Body of pancreas (tissue), 4 donors: Measurements from ENCODE around the gene OLIG1.

Experiments
- CTCF ChIP-seq, 7 experiments: fragments of 450-650 bp in 4 of 7; fragments of 200-600 bp in 3 of 7; sonication (generic) in 3 of 7; IDR thresholded peaks; one replicate each; pipeline ENCODE4 v1.5.1; 2016 to 2019; ENCODE audit warnings: antibody characterized with exemption in 7 of 7
- POLR2A ChIP-seq, 3 donors: fragments of 450-650 bp; IDR thresholded peaks; one replicate each; pipeline ENCODE4 v1.6.1; 2016; ENCODE audit warnings: antibody characterized with exemption in 3 of 3, mild to moderate bottlenecking in 2 of 3

- no peak for TF ChIP-seq POLR2A (IDR thresholded peaks at IDR 0.05)
- TF ChIP-seq CTCF (IDR thresholded peaks at IDR 0.05) = no peak
Measured at GRCh38 chr21:33022828-33023573, 46.9 kb upstream of the OLIG1 start.
